Esophagus squamous epithelium (tissue), 4 donors: ENCODE results near the gene PRKCA.

ENCODE experiments used
- POLR2A ChIP-seq, 4 donors: fragments of 450-650 bp; IDR thresholded peaks; one replicate each; pipeline ENCODE4 v1.6.1; 2017; ENCODE audit warnings: antibody characterized with exemption in 4 of 4, mild to moderate bottlenecking in 4 of 4, moderate library complexity in 3 of 4
- TF ChIP-seq, protein P1 (sequence below), 6 experiments: fragments of 450-650 bp in 4 of 6; fragments of 200-600 bp in 2 of 6; sonication (generic) in 2 of 6; IDR thresholded peaks; one replicate each; pipeline ENCODE4 v1.5.1; 2016 to 2019; ENCODE audit warnings: antibody characterized with exemption in 6 of 6, mild to moderate bottlenecking in 4 of 6, moderate library complexity in 4 of 6

DNA sequence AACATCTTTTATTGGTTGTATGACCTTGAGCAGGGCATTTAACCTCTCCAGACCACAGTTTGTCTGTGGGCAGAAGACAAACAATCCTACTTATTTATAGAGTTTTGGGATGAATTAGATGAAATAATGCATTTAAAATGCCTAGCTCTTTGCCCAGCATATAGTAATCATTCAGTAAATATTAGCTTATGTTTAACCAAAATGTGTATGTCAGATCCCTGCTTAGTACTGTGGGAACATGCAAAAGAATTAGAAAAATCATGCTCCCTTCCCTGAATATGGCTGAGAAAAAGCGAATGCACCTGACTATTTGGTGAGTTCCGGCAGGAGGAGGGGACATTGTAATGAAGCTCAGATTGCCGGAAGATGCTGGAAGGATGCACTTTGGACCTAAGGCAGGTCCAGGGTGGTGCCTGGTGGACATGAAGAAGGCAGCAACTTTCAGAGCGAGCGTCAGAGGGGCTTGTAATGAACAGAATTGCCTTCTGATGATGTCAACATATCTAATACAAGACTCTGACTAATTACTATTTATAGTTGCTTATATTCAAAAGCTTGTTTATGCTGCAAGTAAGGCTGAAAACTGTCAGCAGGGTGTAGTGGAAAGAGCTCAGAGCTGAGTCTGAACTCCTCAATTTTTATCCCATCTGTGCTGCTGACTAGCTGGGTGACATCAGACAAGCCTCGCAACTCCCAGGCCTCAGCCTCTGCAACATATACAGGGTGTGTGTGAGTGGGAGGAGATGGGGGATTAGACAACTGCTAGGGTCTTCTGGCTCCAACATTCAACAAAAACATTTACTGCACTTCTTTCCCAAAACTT is 221.2 kb downstream of the PRKCA start:
- TF ChIP-seq, protein P1, sequence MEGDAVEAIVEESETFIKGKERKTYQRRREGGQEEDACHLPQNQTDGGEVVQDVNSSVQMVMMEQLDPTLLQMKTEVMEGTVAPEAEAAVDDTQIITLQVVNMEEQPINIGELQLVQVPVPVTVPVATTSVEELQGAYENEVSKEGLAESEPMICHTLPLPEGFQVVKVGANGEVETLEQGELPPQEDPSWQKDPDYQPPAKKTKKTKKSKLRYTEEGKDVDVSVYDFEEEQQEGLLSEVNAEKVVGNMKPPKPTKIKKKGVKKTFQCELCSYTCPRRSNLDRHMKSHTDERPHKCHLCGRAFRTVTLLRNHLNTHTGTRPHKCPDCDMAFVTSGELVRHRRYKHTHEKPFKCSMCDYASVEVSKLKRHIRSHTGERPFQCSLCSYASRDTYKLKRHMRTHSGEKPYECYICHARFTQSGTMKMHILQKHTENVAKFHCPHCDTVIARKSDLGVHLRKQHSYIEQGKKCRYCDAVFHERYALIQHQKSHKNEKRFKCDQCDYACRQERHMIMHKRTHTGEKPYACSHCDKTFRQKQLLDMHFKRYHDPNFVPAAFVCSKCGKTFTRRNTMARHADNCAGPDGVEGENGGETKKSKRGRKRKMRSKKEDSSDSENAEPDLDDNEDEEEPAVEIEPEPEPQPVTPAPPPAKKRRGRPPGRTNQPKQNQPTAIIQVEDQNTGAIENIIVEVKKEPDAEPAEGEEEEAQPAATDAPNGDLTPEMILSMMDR (IDR thresholded peaks at IDR 0.05) = no peak
- no peak for TF ChIP-seq POLR2A (IDR thresholded peaks at IDR 0.05)
